Superior temporal gyrus (tissue), 1 donor: ENCODE data around the gene CCDC63.
"Not testable (repeated sequence)": the region's sequence is repeated elsewhere in the genome, so short reads cannot be mapped to it uniquely, and the experiment has no call there.

Source experiments
- DNase-seq: peaks from one replicate; pipeline ENCODE4 v3.0.0-alpha.2; 2016; ENCODE audit errors: extremely low spot score

The CCDC63 gene

GRCh38 chr12:110844551-110845338 is 2.0 kb upstream of the CCDC63 start:
- DNase-seq = no peak

- DNase-seq = no peak
These were observed 1.5 kb upstream of the CCDC63 start for GRCh38 chr12:110845339-110845682.

- DNase-seq = no peak
These were observed 1.6 kb downstream of the CCDC63 start for GRCh38 chr12:110848314-110848923.

- no peak for DNase-seq
These were observed 2.4 kb downstream of the CCDC63 start for GRCh38 chr12:110849221-110849620.

GRCh38 chr12:110849748-110850403 is 3.1 kb downstream of the CCDC63 start:
- DNase-seq = no peak

- no peak for DNase-seq
These were observed 4.0 kb downstream of the CCDC63 start for GRCh38 chr12:110850762-110851161.

GRCh38 chr12:110853836-110854235 is 7.0 kb downstream of the CCDC63 start:
- DNase-seq = no peak

- DNase-seq = no peak
These were observed 9.8 kb downstream of the CCDC63 start for GRCh38 chr12:110856542-110856941.

GRCh38 chr12:110857528-110857927 is 10.7 kb downstream of the CCDC63 start:
- DNase-seq = no peak

GRCh38 chr12:110857954-110858353 is 11.2 kb downstream of the CCDC63 start:
- not testable (repeated sequence) for DNase-seq

GRCh38 chr12:110858848-110859247 is 12.1 kb downstream of the CCDC63 start:
- no peak for DNase-seq

- no peak for DNase-seq
These were observed 14.1 kb downstream of the CCDC63 start for GRCh38 chr12:110860833-110861296.

GRCh38 chr12:110861729-110862128 is 14.9 kb downstream of the CCDC63 start:
- no peak for DNase-seq

GRCh38 chr12:110862329-110862728 is 15.5 kb downstream of the CCDC63 start:
- DNase-seq = no peak

- no peak for DNase-seq
These were observed 16.4 kb downstream of the CCDC63 start for GRCh38 chr12:110863161-110863560.

- DNase-seq = no peak
These were observed 18.7 kb downstream of the CCDC63 start for GRCh38 chr12:110865521-110865920.

GRCh38 chr12:110869026-110869425 is 22.2 kb downstream of the CCDC63 start:
- DNase-seq = no peak

- no peak for DNase-seq
These were observed 23.0 kb downstream of the CCDC63 start for GRCh38 chr12:110869803-110870202.

- DNase-seq = no peak
These were observed 25.3 kb downstream of the CCDC63 start for GRCh38 chr12:110872100-110872499.

GRCh38 chr12:110874351-110874750 is 27.6 kb downstream of the CCDC63 start:
- DNase-seq = no peak

GRCh38 chr12:110874781-110875180 is 28.0 kb downstream of the CCDC63 start:
- no peak for DNase-seq

- DNase-seq = no peak
These were observed 33.9 kb downstream of the CCDC63 start for GRCh38 chr12:110880651-110881050.

GRCh38 chr12:110883251-110883650 is 36.5 kb downstream of the CCDC63 start:
- DNase-seq = no peak
